Activated CD8-positive, alpha-beta memory T cell treated with anti-CD3 and anti-CD28 coated beads for 48 hours (primary cell): ENCODE measurements around the gene VPS13D.

ENCODE experiments used
- DNase-seq, 3 experiments: peaks; one replicate each; pipeline ENCODE4 v3.0.0-alpha.2; 2020; ENCODE audit warnings: low read depth in 2 of 3, low spot score in 2 of 3

Gene VPS13D

DNA sequence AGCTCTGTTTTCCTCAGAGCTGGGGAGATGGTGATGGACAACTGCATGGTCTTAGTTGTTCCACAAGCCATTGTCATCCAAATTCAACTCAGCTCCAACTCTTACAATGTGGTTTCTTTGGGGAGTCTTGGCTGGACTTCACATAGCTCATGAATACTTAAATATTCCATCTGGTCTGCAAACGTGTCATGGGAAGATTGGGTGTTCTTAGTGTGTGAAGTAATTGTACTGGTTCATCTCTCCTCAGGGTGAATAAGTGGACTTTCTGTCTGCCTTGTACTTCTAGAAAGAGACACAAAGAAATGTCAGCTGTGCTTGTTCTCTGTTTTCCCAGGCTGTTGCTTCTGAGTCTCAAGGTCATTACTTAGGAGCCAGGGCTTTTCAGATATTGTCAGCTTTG is 106.6 kb downstream of the VPS13D start:
- DNase-seq = no peak

DNA sequence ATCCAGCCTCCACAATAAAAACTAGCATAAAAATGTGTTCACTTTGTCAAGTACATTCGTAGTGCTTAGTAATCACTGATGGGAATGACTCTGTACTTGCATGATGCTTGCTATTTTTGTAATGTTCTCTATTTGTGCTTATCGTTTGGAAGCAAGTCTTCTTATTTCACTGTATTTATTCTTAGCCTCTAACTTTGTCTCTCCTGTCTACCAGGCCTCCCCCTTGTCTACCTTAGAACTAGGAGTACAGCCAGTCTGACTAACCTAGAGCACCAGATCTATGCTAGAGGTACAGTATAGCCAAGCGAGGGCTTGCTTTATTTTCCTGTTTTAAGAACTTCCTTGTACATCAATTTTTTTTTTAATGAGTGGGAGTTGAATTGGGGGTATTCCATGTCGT is 108.2 kb downstream of the VPS13D start:
- no peak for DNase-seq

DNA sequence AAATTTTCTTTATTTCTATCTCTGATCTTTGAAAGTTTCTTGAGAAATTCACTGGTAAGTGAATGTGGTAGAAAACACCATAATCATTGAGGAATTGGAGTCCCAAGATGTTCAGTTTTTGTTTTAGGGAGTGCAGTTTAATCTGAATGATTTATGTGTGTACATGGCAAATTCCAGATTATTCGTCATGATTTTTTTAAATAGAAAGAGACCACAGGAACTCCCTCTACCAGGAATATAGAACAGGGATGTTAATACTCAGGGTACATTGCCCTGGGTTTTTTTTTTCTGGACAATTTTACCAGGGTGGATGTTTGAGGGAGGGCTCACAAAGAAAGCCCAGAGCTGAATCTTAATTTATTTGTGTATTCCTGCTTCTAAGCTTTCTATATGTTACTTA is 109.0 kb downstream of the VPS13D start:
- DNase-seq = no peak

DNA sequence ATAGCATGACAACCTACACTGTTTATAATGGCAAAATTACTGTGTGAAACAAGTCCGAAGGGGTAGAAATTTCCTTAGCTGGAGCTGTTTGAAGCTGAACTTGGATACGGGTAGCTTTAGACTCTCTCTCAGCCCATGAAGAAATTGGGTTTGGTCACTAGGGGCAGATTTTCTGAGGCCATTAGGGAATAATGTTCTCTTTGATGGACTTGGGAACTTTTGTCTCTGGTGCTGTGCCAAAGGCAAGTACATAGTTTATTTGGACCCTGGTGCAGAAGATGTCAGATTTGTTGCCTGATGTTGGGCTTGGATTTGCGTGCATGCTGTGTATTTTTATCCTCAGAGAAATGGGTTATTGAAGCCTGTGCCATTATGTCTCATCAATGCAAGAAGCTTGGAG is 109.6 kb downstream of the VPS13D start:
- DNase-seq = no peak

DNA sequence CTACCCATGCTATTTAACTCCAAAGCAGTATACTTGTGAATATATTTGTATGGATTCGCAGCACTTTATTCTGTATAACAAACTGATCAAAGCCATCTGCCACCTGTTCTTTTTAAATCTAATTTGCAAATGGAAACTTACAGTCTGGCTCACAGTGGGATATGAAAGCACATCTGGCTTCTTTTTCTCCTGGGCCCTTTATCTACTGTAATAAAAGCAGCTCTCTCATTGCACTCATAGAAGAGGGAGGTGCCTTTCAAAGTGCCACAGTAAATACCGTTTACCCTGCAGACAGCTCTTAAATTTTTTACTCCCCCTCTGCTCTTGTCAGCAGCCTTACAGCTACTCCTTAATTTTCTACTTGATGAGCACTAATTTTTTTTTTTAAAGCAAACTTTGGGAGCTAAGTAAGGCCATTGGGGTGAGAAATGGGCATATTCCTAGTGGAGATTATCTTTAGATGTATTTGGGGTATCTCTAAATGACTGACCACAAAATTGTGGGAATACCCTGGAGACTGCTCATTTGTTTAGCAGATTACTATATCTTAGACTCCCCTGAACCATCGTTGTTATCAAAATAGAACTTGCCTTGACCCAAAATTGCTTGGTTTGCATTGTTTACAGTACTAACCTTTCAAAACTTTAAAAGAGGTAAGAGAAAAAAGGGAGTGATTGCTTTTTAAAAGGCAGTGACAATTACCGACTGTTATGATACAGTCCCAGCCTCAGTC is 110.1 kb downstream of the VPS13D start:
- DNase-seq = no peak

DNA sequence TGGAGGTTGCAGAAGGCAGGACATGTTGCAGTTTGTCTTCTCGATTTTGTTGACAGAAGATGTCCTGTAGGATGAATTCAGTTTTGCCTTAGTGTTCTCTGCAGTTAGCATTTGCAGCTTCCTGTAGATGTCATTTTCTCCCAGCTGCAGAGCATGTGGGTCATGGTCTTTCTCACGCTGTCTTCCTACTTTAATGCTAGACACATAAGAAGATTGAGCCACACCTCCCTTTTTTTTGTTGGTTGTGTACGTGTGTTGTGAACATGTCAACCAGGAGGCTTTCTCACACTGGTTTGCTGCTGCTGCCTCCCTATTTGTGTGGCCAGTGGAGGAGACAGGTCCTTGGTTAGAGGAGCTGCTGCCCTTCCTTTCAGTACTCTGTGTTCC is 110.7 kb downstream of the VPS13D start:
- DNase-seq = no peak

DNA sequence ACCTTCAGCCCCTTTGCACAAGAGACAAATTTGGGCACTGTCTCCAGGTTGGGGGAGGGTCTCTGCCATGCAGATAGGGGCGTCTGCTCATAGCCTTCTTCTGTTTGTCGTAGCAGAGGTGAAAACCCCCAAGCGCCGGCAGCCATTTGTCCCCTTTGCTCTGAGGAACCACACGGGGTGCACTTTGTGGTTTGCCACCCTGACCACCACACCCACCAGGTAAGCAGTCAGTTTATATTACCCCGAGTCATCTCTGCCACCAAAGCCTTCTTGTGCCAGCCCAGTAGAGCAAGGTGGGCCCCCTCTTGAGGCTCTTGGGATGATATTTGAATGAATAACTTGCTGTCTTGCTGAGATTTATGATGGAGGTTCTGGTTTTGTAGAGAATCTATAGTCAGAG is 111.8 kb downstream of the VPS13D start:
- DNase-seq = no peak

DNA sequence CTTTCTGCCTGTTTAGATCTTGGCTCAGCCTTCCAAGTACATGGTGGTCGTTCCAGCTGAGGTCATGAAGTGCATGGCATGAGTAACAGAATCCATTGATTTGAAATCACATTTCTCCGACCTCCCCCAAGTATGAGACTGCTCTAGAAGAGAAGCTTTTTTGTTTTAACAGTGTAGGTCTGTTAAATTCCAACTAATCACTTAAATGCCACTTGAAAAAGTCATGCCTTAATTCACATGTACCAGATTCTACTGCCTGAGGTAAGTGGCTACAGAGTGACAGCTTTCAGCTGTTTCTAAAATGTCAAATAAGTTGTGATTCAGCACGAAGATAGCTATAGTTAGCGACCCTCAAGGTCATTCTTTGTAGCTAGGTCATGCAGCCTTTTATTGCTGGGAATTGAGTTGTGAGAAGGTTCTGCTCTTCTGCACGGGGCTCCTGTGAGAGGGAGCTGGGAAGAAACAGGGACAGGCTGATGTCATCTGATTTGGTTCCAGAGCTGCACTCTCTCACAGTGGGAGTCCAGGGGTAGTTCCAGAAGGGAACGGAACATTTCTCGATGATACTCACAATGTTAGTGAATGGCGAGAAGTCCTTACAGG is 112.7 kb downstream of the VPS13D start:
- no peak for DNase-seq

DNA sequence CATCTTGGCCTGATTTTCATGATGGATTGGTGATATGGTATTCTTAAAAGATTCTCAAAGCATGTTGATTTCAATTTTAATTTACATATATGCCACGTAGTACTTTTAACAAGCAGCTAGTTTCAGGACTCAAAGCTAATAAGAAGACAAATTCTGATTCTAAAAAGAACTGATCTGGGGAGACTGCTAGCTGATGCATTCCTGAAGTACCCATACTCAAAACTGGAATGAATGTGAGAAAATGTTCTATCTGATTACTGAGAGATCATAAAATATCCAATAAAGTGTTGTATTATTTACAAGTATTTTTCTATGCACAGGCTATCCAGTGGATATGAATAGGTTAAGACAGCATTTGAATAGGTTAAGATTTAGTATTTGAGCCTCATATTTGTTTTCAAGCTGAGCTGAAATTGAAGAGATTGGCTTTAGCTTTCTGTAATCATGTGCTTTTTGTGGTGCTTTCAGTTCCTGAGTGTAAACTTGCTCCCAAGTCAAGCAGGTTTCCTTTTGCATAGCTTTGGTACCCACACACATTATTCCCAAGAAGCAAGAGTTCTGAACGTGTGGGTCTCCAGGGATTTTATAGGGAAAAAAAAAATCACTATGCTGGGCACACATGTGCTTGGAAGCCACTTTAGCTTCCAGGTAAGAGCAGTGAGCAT is 114.1 kb downstream of the VPS13D start:
- DNase-seq = no peak

DNA sequence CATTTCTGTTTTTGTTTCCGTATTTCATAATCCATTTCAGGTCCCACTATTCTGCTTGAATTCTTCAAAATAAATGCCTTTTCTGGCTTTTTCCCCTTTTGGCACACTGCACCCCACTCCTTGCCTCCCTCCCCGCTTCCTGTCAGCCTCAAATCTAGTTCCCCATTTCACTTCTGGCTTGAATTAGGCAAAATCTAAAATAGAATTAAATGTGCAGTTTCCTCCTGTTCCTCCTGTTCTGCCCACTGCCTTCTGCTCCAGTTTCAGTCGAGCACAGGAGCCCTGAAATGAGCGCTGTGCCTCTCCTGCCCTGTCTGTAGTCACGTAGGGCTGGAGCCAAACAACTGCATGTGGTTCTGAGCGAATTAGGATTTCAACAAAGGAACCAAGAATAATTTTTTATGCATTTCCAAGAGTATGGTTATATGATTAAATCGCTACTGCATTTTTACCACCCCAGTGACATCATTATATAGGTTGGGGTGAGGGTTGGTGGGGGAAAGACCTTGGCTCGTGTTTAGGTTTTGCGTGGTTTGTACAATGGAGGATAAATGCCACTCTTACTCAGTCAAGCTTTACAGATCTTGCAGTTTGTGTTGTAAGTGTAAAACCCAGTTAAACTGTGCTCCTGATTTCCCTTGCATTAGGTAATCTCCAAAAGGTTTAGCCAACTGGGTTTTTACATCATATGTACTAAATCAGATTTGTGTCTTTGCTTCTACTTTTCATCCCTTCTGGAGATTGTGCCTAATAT is 114.9 kb downstream of the VPS13D start:
- DNase-seq = no peak

DNA sequence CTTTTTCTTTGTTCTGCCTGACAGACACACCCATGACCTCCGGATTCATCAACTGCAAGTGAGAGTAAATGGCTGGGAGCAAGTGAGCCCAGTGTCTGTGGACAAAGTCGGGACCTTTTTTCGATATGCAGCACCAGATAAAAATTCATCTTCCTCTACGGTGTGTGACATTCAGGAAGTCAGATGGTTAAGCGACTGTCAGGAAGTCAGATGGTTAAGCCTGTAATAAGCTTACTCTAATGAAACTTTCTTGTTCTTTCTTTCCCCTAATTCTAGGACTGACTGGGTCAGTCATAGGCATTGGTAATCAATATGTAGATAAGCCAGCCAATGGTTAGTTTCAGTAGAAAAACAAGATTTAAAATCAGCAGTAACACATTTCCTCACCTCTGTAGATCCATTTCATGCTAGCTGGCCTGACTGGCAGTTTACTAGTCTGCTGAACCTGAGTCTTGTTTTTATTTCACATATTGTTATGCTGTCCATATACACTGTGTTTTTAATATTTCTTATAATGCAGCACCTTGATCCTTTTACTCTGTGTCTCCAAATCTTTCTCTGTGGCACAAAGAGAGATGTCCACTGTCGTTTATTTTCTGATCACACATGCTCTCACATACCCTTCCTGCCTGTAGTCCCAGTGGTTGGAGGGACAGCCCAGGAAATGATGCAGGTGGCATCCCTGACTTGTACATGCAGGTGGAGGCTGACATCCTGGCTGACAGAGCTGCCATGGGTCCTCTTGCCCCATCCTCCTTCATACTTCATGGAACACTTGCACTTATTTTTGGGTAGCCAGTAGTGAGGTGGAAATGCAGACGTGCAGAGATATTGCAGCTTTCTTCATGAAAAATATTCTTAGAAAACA is 115.8 kb downstream of the VPS13D start:
- no peak for DNase-seq

DNA sequence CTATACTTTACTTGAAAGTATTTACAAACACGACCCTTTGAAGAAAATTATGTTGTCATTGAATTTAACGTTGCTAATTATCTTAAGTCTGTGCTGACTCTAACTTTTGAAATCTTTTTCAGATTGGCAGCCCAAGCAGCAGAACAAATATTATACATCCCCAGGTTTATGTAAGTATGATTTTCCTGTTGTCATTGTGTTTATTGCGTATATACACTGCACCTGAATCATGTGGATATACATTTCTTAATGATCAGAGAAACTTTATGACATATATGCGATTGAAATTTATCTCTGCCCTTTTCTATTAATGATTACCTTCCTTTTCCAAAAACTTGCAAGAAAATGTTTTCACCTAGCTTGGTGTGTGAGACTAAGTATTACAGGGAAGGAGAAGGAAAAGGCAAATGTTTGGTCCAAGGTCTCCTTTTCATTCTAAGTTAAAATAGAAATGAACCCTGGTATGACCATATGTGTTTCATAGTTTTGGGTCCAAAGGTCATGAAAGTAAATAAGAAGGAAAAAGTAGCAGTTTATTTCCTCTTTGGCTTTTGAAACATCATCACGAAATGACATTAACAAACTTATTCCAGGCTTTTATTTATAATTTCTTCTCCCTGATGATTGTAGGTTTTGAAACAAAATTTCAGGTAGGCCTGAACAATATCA is 116.8 kb downstream of the VPS13D start:
- DNase-seq = no peak

DNA sequence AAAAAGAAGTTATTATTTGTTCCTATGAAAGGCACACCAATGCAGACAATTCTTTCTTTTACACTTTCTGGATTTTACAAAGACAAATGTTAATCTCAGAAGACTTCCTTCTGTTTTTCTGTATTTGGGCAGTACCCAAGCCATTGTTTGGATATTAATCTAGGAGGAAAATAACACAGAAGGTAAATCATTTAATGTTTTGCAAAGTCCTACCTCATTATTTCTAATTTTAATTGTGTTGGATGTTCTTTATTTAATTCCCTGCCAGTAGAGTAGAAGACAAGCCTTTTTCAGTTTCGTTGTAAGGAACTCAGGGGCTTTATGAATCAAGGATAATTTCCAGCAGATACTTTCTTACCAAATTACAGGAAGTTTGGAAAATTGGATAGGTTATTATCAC is 118.3 kb downstream of the VPS13D start:
- no peak for DNase-seq

DNA sequence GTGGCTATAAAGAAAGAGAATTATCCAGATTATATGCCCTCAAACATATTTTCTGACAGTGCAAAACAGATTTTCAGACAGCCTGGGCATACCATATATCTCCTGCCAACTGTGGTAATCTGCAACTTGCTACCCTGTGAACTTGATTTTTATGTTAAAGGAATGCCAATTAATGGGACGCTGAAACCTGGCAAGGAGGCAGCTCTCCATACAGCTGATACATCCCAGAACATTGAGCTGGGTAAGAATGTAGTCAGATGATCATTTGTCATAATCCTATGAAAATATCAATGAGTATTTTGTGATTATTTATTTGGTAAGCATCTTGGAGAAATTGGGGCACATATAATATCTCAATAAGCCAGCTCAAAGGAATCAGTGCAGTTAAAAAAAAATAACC is 124.2 kb downstream of the VPS13D start:
- no peak for DNase-seq

DNA sequence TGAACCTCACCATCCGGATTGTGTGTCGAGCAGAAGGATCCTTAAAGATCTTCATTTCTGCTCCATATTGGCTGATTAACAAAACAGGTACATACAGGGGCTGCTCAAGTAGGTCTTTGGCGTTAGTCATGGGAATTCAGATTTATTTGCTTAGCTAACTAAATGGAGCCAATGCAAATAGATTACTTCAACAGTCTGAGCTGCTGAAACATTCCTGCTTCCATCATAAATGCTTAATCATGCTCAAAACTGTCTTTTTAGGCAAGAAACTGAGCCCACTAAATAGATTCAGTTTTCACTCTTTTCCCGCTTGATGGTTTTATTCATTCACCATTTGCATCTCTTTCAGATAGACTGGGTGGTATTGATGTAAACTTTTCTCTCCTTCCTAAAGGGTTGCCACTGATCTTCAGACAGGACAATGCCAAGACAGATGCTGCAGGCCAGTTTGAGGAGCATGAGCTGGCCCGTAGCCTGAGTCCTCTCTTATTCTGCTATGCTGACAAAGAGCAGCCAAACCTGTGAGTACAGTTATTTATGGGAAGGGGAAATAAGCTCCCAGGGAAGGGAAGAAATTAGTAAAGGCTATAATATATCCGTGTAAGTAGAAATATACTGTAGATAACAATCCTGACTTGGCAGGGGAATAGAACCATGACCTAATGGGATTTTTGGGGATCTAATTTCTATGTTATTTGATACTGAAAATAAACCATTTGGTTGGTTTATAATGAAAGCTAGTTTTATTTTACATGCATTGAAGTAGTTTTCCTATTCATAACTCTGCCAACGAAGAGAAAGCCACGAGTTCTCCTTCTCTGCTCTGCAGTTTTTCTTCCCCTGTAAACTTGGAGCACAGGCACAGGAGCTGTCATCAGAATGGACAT is 126.4 kb downstream of the VPS13D start:
- DNase-seq = no peak

DNA sequence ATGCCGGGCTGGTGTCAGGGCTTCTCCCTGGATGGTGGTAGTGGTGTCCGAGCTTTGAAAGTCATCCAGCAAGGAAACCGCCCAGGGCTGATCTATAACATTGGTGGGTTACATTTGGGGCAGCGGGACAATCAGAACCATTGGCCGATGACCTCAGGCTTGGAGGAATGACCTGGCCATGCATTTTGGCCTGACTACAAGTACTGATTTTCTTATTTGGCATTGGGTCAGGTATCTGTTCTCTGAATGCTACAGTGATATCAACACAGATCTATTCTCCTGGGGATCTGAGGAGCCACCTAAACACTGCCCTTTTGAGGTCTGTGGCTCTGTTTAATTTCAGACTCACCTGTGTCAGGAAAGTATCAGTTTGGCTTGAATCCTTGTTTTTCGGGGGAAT is 128.7 kb downstream of the VPS13D start:
- no peak for DNase-seq

DNA sequence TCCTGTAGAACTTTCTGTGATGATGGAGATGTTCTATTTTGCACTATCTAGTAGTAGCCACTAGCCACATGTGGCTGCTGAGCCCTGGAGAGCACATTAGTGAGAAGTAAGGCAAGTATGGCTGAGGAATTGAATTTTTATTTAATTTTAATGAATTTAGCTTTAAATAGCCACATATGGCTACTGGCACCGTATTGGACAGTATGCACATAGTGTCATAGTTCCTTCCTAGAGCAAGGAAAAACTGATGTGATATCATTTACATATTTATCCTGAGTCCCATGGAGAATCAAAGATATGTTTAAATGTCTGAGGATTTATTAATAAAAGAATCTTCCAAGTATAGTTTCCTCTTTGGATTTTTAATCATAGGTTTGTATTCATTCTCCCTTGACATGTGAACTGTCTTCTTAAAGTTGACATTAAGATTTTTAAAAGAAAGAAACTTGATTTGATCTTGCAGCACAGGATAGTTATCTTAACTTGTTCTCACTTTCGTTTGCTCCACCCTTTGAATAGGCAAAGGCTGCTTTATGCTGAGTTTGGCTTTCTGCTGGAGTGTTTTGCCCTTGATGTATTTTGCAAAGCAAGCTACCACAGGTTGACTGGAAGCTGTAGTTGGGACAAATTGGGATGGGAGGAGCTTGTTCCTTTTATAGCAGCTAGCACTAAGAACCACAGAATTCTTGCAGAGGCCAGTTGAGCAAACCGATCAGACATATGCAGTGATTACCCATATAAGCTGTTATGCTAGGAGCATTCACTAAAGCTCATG is 129.7 kb downstream of the VPS13D start:
- DNase-seq = no peak

DNA sequence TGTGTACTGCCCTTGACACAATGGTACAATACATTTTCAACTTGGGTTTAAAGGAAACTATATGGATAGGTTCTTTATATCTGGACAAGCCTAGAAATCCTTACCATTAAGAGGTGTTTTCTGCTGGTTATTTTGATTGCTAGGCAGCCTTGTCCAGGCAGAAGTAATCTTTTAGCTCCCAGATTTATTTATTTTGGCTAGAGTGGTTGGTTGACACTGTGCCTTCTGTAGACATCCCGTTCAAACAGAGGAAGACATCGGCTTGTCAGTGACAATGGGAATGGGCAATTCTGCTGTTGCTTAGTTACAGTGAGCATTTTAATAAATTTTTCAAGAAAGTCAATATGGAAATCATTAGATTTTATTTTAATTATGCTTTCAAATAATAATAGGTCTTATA is 138.8 kb downstream of the VPS13D start:
- no peak for DNase-seq

DNA sequence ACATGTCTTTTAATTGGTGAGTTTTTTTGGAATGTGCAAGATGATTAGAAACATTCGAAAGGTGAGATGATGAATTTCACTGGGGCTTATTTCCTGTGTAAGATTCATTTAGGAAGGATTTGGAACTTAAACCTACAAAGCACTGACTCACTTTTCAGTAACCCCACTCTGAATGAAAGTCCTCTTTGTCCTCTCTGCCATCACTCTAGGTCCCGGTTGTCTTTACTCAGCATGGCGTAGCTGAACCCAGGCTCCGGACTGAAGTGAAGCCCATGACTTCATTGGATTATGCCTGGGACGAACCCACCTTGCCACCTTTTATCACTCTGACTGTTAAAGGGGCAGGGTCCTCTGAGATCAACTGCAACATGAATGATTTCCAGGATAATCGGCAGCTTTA is 139.4 kb downstream of the VPS13D start:
- no peak for DNase-seq
